ENCODE measurements around the gene WDR38. TPM values are rescaled to one million over a fixed set of nuclear protein-coding genes. Genes with fewer than 3 reads are reported as not detected.

Gene WDR38
- total and polyA plus RNA-seq, 2 of the 13 experiments (the other 11 are each of a cell fraction or from before 2014, with no cell fraction given), result not detected

DNA sequence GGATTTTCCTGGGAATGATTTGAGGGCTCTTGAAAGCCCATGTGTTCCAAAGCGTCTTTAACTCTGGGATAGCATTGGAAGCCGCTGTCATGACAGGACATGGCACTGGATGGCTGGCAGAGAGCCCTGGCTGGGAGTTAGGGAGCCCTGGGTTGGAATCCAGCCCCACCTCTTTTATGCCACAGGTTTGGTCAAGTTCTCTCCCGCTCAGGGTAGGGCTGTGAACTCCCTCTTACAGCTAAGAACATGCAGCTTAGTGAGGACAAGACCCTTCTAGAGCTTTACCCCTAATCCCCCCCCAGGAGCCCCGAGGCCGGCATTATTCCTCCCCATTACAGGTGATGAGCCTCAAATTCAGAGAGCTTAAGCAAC, 39.1 kb upstream of the WDR38 start:
- POLR2A ChIA-PET, result no interaction called here
- intact Hi-C loops (cut with micrococcal nuclease; ENCODE audit: unreplicated experiment) (no loop called here), in situ Hi-C loops (cut with HindIII; ENCODE audit: extremely low pct_ligation_motif_present, low pct_unique_long_range_greater_than_20kb) (no loop called here)
- DNase-seq (ENCODE audit: low spot score) (no peak), FAIRE-seq (no peak), ATAC-seq (no peak)
- TF ChIP-seq ZNF543 (CRISPR knock-in tag; IDR thresholded peaks at IDR 0.05), result no peak
- TF ChIP-seq CHD2 (IDR thresholded peaks at IDR 0.05; ENCODE audit: low read depth, low read length), result no peak
- TF ChIP-seq MED13 (CRISPR knock-in tag; IDR thresholded peaks at IDR 0.05), result no peak
- no peak for TF ChIP-seq ZBTB44 (CRISPR knock-in tag; IDR thresholded peaks at IDR 0.05)
- no peak for TF ChIP-seq ZNF530 (CRISPR knock-in tag; IDR thresholded peaks at IDR 0.05; ENCODE audit: low read depth)
- TF ChIP-seq RARA (CRISPR knock-in tag; IDR thresholded peaks at IDR 0.05), result no peak
- TF ChIP-seq, protein P1, sequence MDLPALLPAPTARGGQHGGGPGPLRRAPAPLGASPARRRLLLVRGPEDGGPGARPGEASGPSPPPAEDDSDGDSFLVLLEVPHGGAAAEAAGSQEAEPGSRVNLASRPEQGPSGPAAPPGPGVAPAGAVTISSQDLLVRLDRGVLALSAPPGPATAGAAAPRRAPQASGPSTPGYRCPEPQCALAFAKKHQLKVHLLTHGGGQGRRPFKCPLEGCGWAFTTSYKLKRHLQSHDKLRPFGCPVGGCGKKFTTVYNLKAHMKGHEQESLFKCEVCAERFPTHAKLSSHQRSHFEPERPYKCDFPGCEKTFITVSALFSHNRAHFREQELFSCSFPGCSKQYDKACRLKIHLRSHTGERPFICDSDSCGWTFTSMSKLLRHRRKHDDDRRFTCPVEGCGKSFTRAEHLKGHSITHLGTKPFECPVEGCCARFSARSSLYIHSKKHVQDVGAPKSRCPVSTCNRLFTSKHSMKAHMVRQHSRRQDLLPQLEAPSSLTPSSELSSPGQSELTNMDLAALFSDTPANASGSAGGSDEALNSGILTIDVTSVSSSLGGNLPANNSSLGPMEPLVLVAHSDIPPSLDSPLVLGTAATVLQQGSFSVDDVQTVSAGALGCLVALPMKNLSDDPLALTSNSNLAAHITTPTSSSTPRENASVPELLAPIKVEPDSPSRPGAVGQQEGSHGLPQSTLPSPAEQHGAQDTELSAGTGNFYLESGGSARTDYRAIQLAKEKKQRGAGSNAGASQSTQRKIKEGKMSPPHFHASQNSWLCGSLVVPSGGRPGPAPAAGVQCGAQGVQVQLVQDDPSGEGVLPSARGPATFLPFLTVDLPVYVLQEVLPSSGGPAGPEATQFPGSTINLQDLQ (CRISPR knock-in tag; IDR thresholded peaks at IDR 0.05), result no peak
- no peak for TF ChIP-seq TRIM24 (CRISPR knock-in tag; IDR thresholded peaks at IDR 0.05)
- Histone ChIP-seq H3K27me3 (ENCODE audit: control insufficient read depth in 1 of 2, insufficient read depth in 2 of 2, low read length in 2 of 2) (no peaks in the 10 kb centered on the region), H2AFZ (ENCODE audit: low read length) (no peak overlapping the region), H3K9ac (ENCODE audit: insufficient read depth, low read depth, low read length) (no peak overlapping the region), H3K4me3 (replicated peaks in 1 of 3; ENCODE audit: insufficient read depth in 1 of 3, low read depth in 2 of 3, low read length in 3 of 3) (no peak overlapping the region), H3K4me2 (ENCODE audit: low read depth, low read length) (no peak overlapping the region), H3K4me1 (ENCODE audit: insufficient read depth, low read length) (peaks cover 63% of the 10 kb centered on the region), H3K27ac (ENCODE audit: extremely low read length, insufficient read depth, low read length) (no peak overlapping the region), H3K9me3 (ENCODE audit: low read length) (no peaks in the 10 kb centered on the region), H4K20me1 (ENCODE audit: insufficient read depth, low read length) (no peaks in the 10 kb centered on the region), H3K79me2 (ENCODE audit: insufficient read depth, low read length) (no peaks in the 10 kb centered on the region), H3K36me3 (replicated peaks in 1 of 2; ENCODE audit: control insufficient read depth in 1 of 2, insufficient read depth in 2 of 2, low read length in 2 of 2) (no peaks in the 10 kb centered on the region)
- 67% methylated on average over 4 of the region's 5 CpGs for WGBS (ENCODE audit: low lambda C conversion rate)
- BruUV-seq (replicated peaks), result no TSS peak
- CTCF ChIA-PET (ENCODE audit: low intra/inter-chr PET ratio, low total read pairs), result no interaction called here
